D721Med (cell line): ENCODE measurements around the gene BZW2.

Experiments
- DNase-seq: peaks from one replicate; pipeline ENCODE4 v3.0.0; 2011; ENCODE audit warnings: low spot score; ENCODE audit not compliant: insufficient read length
- FAIRE-seq: peaks from 2 replicates; lab custom pipeline; 2011; peaks lifted over from hg19 to GRCh38; lab: Jason Lieb, UNC
- TF ChIP-seq, protein P1 (sequence below): IDR thresholded peaks from 2 replicates; pipeline ENCODE4 v1.5.1; 2012; ENCODE audit warnings: mild to moderate bottlenecking, control low read depth; ENCODE audit not compliant: insufficient read depth; ENCODE audit errors: missing control alignments

BZW2 gene

GRCh38 chr7:16660702-16661464, 14.9 kb downstream of the BZW2 start:
- TF ChIP-seq, protein P1, sequence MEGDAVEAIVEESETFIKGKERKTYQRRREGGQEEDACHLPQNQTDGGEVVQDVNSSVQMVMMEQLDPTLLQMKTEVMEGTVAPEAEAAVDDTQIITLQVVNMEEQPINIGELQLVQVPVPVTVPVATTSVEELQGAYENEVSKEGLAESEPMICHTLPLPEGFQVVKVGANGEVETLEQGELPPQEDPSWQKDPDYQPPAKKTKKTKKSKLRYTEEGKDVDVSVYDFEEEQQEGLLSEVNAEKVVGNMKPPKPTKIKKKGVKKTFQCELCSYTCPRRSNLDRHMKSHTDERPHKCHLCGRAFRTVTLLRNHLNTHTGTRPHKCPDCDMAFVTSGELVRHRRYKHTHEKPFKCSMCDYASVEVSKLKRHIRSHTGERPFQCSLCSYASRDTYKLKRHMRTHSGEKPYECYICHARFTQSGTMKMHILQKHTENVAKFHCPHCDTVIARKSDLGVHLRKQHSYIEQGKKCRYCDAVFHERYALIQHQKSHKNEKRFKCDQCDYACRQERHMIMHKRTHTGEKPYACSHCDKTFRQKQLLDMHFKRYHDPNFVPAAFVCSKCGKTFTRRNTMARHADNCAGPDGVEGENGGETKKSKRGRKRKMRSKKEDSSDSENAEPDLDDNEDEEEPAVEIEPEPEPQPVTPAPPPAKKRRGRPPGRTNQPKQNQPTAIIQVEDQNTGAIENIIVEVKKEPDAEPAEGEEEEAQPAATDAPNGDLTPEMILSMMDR: no peak
- FAIRE-seq (peak; percentile 38), DNase-seq (no peak)

DNA sequence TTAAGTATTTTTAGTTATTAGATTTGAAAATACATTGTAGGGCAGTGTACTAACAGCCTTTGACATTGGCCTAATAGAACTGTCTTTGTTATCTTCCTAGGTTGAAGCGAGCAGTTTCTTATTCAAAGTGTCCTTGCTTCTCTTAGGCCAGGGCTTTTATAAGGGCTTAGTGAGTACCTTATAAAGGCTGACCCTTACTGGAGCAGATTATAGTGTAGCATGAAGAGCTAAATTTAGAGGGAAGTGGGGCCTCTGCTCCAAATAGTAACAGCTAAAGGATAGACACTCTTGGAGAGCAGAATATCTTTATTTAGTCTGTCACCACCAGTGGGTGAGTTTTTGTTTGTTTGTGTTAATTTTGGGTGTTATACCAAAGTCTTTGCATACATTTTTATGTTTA, 15.9 kb downstream of the BZW2 start:
- FAIRE-seq: no peak
- TF ChIP-seq, protein P1: no peak
- DNase-seq: no peak

DNA sequence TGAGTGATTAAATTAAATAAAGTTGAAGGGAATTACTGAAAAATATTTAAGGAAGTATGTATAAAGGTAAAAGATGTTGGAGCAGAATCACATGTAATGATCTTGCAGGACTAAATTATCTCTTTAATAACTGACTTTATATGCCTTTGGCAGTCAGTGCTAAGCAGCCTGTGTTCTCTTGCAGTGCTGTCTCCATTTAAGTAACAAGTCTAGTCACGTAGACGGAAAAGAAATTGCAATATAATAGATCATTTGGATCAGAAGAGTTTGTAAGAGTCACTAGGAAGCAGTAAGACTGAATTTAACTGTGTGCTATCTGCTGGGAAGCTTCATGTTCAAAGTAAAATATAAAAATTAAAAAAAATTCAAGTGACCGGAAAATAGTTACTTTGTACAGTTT, 21.4 kb downstream of the BZW2 start:
- FAIRE-seq: no peak

DNA sequence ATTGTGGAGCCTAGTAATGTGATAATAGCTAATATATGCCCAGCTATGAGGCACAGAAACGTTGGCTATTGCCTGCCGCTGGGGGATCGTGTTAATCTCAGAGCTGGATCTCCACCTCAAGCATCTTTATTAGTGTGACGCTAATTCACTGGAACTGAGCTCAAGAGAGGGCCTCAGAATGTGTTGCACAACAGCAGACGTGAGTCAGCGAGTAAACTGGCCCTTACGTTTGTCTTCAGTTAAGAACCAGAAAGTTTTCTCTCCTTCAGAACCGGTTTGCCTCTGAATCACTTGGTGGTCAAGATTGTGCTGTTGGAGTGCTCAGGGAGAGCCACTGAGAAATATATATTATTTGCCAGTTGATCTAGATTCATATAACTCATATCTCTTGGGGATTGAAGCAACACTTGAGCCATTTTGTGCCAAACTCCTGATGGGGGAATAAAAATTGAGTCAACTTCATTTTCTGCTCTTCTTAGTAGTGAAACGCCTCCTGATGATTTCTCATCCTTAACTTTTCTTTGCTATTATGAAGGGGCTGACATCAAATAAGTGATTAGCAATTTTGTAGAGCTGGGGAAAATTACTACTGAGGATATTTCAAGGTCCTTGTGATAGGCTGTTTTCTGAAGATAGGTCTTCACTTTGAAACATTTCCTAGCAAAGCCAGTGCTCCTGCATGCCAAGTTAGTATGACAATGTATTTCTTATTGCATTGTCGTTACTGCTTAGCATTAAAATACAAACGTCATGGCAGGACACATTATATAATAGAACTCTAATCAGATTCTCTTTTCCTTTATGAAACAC, 22.3 kb downstream of the BZW2 start:
- TF ChIP-seq, protein P1: no peak
- FAIRE-seq: no peak
- DNase-seq: no peak

More for the DNA sequence above, 21.4 kb downstream of the BZW2 start:
- TF ChIP-seq, protein P1: no peak
- DNase-seq: no peak

GRCh38 chr7:16668978-16669377, 23.0 kb downstream of the BZW2 start:
- DNase-seq: no peak
- FAIRE-seq: no peak
- TF ChIP-seq, protein P1: no peak

- TF ChIP-seq, protein P1: no peak
- DNase-seq: no peak
- no peak for FAIRE-seq
Measured at GRCh38 chr7:16669581-16669980, 23.6 kb downstream of the BZW2 start.
